A549 (cell line): Measurements from ENCODE around the gene GYS2. TPM values are rescaled to one million over a fixed set of nuclear protein-coding genes. Genes with fewer than 3 reads are reported as not detected.

Source experiments
- ATAC-seq, 2 experiments: fragments of 200-7000 bp in 1 of 2; fragments of >200 bp in 1 of 2; cut with Nextera tagmentation in 1 of 2; cut with Tn5 transposase in 1 of 2; 3 replicates each; pipeline versions ENCODE4 v1.8.0 to v1.9.1; 2018 to 2020; ENCODE audit warnings: mild to moderate bottlenecking in 1 of 2, moderate library complexity in 1 of 2
- CTCF ChIA-PET: fragments of 300-600 bp; sonication (Branson Sonifier 250); formaldehyde crosslinking; extraction: SDS; loops from one replicate; lab custom pipeline; 2021; ENCODE audit warnings: antibody characterized with exemption, inconsistent platforms; lab: Yijun Ruan, JAX
- POLR2A ChIA-PET: fragments of 350-600 bp; formaldehyde crosslinking; extraction: SDS; loops from one replicate; lab custom pipeline; 2021; ENCODE audit warnings: antibody characterized with exemption, inconsistent platforms; lab: Yijun Ruan, JAX
- DNase-seq, 2 experiments: peaks; one replicate each; pipeline versions ENCODE4 v3.0.0 to v3.0.0-alpha.2; 2011 to 2016; ENCODE audit warnings: low read depth in 1 of 2, low spot score in 1 of 2
- FAIRE-seq: peaks from 2 replicates; lab custom pipeline; 2011; peaks lifted over from hg19 to GRCh38; lab: Jason Lieb, UNC
- H3K27ac ChIP-seq, 2 experiments: fragments of >200 bp; sonication (Bioruptor Twin); formaldehyde crosslinking; 3 replicates each; pipeline ENCODE4 v1.5.1; 2016 to 2017
- H3K4me1 ChIP-seq: fragments of >200 bp; sonication (Bioruptor Twin); formaldehyde crosslinking; 3 replicates; pipeline ENCODE4 v1.6.1; 2016
- H3K4me2 ChIP-seq: fragments of >200 bp; sonication (Bioruptor Twin); formaldehyde crosslinking; 3 replicates; pipeline ENCODE4 v1.6.1; 2016
- H3K4me3 ChIP-seq: fragments of >200 bp; sonication (Bioruptor Twin); formaldehyde crosslinking; 3 replicates; pipeline ENCODE4 v1.5.1; 2016
- H3K9me3 ChIP-seq: fragments of >200 bp; sonication (Bioruptor Twin); formaldehyde crosslinking; 3 replicates; pipeline ENCODE4 v1.6.1; 2016
- CBX2 ChIP-seq: fragments of 200-600 bp; sonication (generic); IDR thresholded peaks from 2 replicates; pipeline ENCODE4 v1.6.1; 2016; ENCODE audit warnings: low read depth, mild to moderate bottlenecking, borderline replicate concordance
- CEBPB ChIP-seq, 2 experiments: fragments of >200 bp in 1 of 2; sonication (Bioruptor Twin) in 1 of 2; formaldehyde crosslinking in 1 of 2; IDR thresholded peaks; 2 replicates each; pipeline ENCODE4 v1.6.1; 2012 to 2016
- CHD2 ChIP-seq: fragments of 150-350 bp; IDR thresholded peaks from 2 replicates; pipeline ENCODE4 v1.6.1; 2014; ENCODE audit warnings: low read length; ENCODE audit not compliant: partially characterized antibody
- EHF ChIP-seq: fragments of 250-450 bp; sonication (Bioruptor Pico); IDR thresholded peaks from 2 replicates; pipeline ENCODE4 v1.5.0; 2020; ENCODE audit warnings: mild to moderate bottlenecking
- EHMT2 ChIP-seq: fragments of 200-600 bp; sonication (generic); IDR thresholded peaks from 2 replicates; pipeline ENCODE4 v1.6.1; 2016; ENCODE audit warnings: antibody characterized with exemption, low read depth, mild to moderate bottlenecking, moderate library complexity
- ELK1 ChIP-seq: fragments of 150-350 bp; IDR thresholded peaks from 2 replicates; pipeline ENCODE4 v1.6.1; 2014; ENCODE audit warnings: low read depth, mild to moderate bottlenecking, low read length
- EP300 ChIP-seq, 2 experiments: fragments of >200 bp; sonication (Bioruptor Twin); formaldehyde crosslinking; IDR thresholded peaks; 2 replicates in 1 of 2; 3 replicates in 1 of 2; pipeline ENCODE4 v1.6.1; 2016 to 2017
- ESRRA ChIP-seq: fragments of 150-350 bp; IDR thresholded peaks from 2 replicates; pipeline ENCODE4 v1.6.1; 2014; ENCODE audit warnings: mild to moderate bottlenecking, low read length, borderline replicate concordance
- FOSB ChIP-seq: fragments of 250-450 bp; sonication (Bioruptor Pico); IDR thresholded peaks from 2 replicates; pipeline ENCODE4 v1.5.0; 2020; ENCODE audit warnings: mild to moderate bottlenecking, moderate library complexity
- FOSL2 ChIP-seq, 2 experiments: fragments of 450-650 bp in 1 of 2; fragments of >200 bp in 1 of 2; sonication (Bioruptor Twin) in 1 of 2; formaldehyde crosslinking; IDR thresholded peaks; 2 replicates each; pipeline versions ENCODE4 v1.5.0 to v1.6.1; 2016 to 2020; ENCODE audit warnings: mild to moderate bottlenecking in 1 of 2, moderate library complexity in 1 of 2
- FOXS1 ChIP-seq: fragments of 250-450 bp; sonication (Bioruptor Pico); IDR thresholded peaks from 2 replicates; pipeline ENCODE4 v1.5.0; 2020; ENCODE audit warnings: mild to moderate bottlenecking, moderate library complexity
- HDAC2 ChIP-seq: fragments of 200-600 bp; sonication (generic); IDR thresholded peaks from 2 replicates; pipeline ENCODE4 v1.6.1; 2016
- JUN ChIP-seq, 2 experiments: fragments of >200 bp; sonication (Bioruptor Twin); formaldehyde crosslinking; IDR thresholded peaks; 2 replicates in 1 of 2; 3 replicates in 1 of 2; pipeline ENCODE4 v1.6.1; 2016 to 2017
- JUNB ChIP-seq: fragments of >200 bp; sonication (Bioruptor Twin); formaldehyde crosslinking; IDR thresholded peaks from 2 replicates; pipeline ENCODE4 v1.6.1; 2016
- KDM1A ChIP-seq: fragments of 200-600 bp; sonication (generic); IDR thresholded peaks from 2 replicates; pipeline ENCODE4 v1.6.1; 2016; ENCODE audit warnings: low read depth, mild to moderate bottlenecking
- KDM5A ChIP-seq: fragments of 200-600 bp; sonication (generic); IDR thresholded peaks from 2 replicates; pipeline ENCODE4 v1.6.1; 2016; ENCODE audit warnings: antibody characterized with exemption, mild to moderate bottlenecking
- MAZ ChIP-seq: fragments of 150-350 bp; IDR thresholded peaks from 2 replicates; pipeline ENCODE4 v1.6.1; 2014; ENCODE audit warnings: antibody characterized with exemption, low read depth, low read length, borderline replicate concordance
- POLR2AphosphoS2 ChIP-seq: conservative IDR thresholded peaks from 2 replicates; pipeline ENCODE4 v1.6.1; 2012; ENCODE audit warnings: low read length, improper control_type of control experiment, inconsistent platforms
- RNF2 ChIP-seq: fragments of 200-600 bp; sonication (generic); IDR thresholded peaks from 2 replicates; pipeline ENCODE4 v1.6.1; 2016; ENCODE audit warnings: low read depth, mild to moderate bottlenecking, antibody characterized with exemption, moderate library complexity, borderline replicate concordance
- SMC3 ChIP-seq: fragments of >200 bp; sonication (Bioruptor Twin); formaldehyde crosslinking; IDR thresholded peaks from 3 replicates; pipeline ENCODE4 v1.6.1; 2018; ENCODE audit warnings: inconsistent platforms
- TP53 ChIP-seq: fragments of 250-450 bp; sonication (Bioruptor Pico); IDR thresholded peaks from 2 replicates; pipeline ENCODE4 v1.5.0; 2021; ENCODE audit warnings: mild to moderate bottlenecking, moderate library complexity
- ZSCAN20 ChIP-seq: fragments of 250-450 bp; sonication (Bioruptor Pico); IDR thresholded peaks from 2 replicates; pipeline ENCODE4 v1.8.0; 2022; ENCODE audit warnings: mild to moderate bottlenecking, moderate library complexity
- WGBS: methylation state at CpG from one replicate; pipeline ENCODE4 v1.1.6; 2017; ENCODE audit errors: missing lambda C conversion rate; 5-methylcytosine and 5-hydroxymethylcytosine counted together
- polyA plus RNA-seq, 4 experiments: library from polyadenylated mRNA; depleted of rRNA in 3 of 4; stranded (reverse); fragments of >200 nt; fragmentation: RNase III in 1 of 4; extraction: RNeasy Plus Mini Kit Qiagen cat#74134 plus additional on column Dnase treatment in 1 of 4; gene quantifications; 2 replicates in 3 of 4; 3 replicates in 1 of 4; pipeline ENCODE4 v1.2.3, GENCODE V29; 2011 to 2017

The GYS2 gene
- polyA plus RNA-seq, 2 of the 4 experiments (the other 2 are of a cell fraction): 0.19 TPM; not detected in 1

GRCh38 chr12:21561158-21561557, 43.5 kb downstream of the GYS2 start (continued):
- TF ChIP-seq ESRRA (no peak), FOSB (CRISPR knock-in tag) (no peak), EHMT2 (no peak), CBX2 (no peak), KDM5A (no peak)

- CTCF ChIA-PET: interaction anchor here (1.1 to 2.0 kb wide), 2 partner anchors 33 to 121 kb away, joined by 4 to 11 read pairs; no protein-coding TSS in a partner anchor
- H3K4me2 ChIP-seq: peak overlapping the region; percentile 58
Observed at GRCh38 chr12:21559855-21560569, 44.6 kb downstream of the GYS2 start.

GRCh38 chr12:21558100-21558679, 46.5 kb downstream of the GYS2 start:
- TF ChIP-seq ESRRA (no peak), EHF (no peak), FOXS1 (CRISPR knock-in tag) (no peak), SMC3 (no peak), RNF2 (no peak), FOSL2 (IDR thresholded peaks at IDR 0.05) (no peak), FOSL2 (CRISPR knock-in tag; IDR thresholded peaks at IDR 0.05) (no peak), TP53 (no peak), ELK1 (no peak), ZSCAN20 (CRISPR knock-in tag) (no peak), HDAC2 (no peak), KDM1A (no peak), CHD2 (no peak)
- TF ChIP-seq, all 56 proteins: peak for 0
- no peak for ATAC-seq
- WGBS: 82% methylated on average over 9 of the region's 9 CpGs
- H3K4me3 ChIP-seq: no peak overlapping the region
- peaks cover 40% of the 10 kb centered on the region for H3K4me1 ChIP-seq
- H3K9me3 ChIP-seq: no peaks in the 10 kb centered on the region
- FAIRE-seq: no peak
- peak overlapping the region; percentile 8 to 59; a peak in 1 of 6 replicates for H3K27ac ChIP-seq
- ChIA-PET CTCF (interaction anchor here (0.7 kb wide), 1 partner anchor 140 kb away, joined by 4 read pairs; no protein-coding TSS in a partner anchor), POLR2A (no interaction called here)
- no peak overlapping the region for H3K4me2 ChIP-seq
- no peak for DNase-seq

More at GRCh38 chr12:21559855-21560569, 44.6 kb downstream of the GYS2 start:
- H3K9me3 ChIP-seq: no peaks in the 10 kb centered on the region
- DNase-seq: peak; percentile 19 to 74
- FAIRE-seq: peak; percentile 96
- H3K4me3 ChIP-seq: no peak overlapping the region
- peaks cover 54% of the 10 kb centered on the region for H3K4me1 ChIP-seq
- peak overlapping the region; percentile 63 to 78; a peak in 5 of 6 replicates for H3K27ac ChIP-seq
- TF ChIP-seq JUN (IDR thresholded peaks at IDR 0.05) (peak; percentile 29 to 49; a peak in 2 of 5 replicates), CEBPB (IDR thresholded peaks at IDR 0.05) (peak; percentile 70 to 78), FOSL2 (IDR thresholded peaks at IDR 0.05) (peak; percentile 69), FOSL2 (CRISPR knock-in tag; IDR thresholded peaks at IDR 0.05) (peak; percentile 71), EP300 (IDR thresholded peaks at IDR 0.05) (peak in 1 of 2 experiments; percentile 49; a peak in 2 of 5 replicates), POLR2AphosphoS2 (no peak), MAZ (no peak), JUNB (peak; percentile 84)
- POLR2A ChIA-PET: interaction anchor here (0.7 to 1.9 kb wide), 4 partner anchors 58 to 984 kb away, joined by 3 to 12 read pairs (median 6); partner anchors contain the start of genes C2CD5, GOLT1B, LDHB and RECQL
- 5% methylated on average over 7 of the region's 7 CpGs for WGBS
- peak; percentile 92 to 97 for ATAC-seq
